Fibroblast of lung (primary cell): ENCODE results near the gene PROCA1. TPM values are rescaled to one million over a fixed set of nuclear protein-coding genes. Genes with fewer than 3 reads are reported as not detected.

ENCODE experiments used
- DNase-seq, 2 donors: peaks; one replicate each; pipeline versions ENCODE4 v3.0.0 to v3.0.0-alpha.2; 2010; ENCODE audit warnings: low read depth in 2 of 2
- H2AFZ ChIP-seq: 2 replicates; pipeline ENCODE4 v1.5.1; 2012; ENCODE audit warnings: low read length, control low read depth, inconsistent platforms
- H3K27ac ChIP-seq: 2 replicates; pipeline ENCODE4 v1.5.1; 2011; ENCODE audit warnings: low read length, control low read depth; ENCODE audit not compliant: insufficient read depth
- H3K27me3 ChIP-seq: 2 replicates; pipeline ENCODE4 v1.5.1; 2011; ENCODE audit warnings: mild to moderate bottlenecking, low read length; ENCODE audit not compliant: control insufficient read depth, insufficient read depth
- H3K36me3 ChIP-seq: 2 replicates; pipeline ENCODE4 v1.5.1; 2011; ENCODE audit warnings: low read length; ENCODE audit not compliant: control insufficient read depth, insufficient read depth
- H3K4me1 ChIP-seq: 2 replicates; pipeline ENCODE4 v1.5.1; 2011; ENCODE audit warnings: low read length; ENCODE audit not compliant: control insufficient read depth, insufficient read depth; ENCODE audit errors: extremely low read depth
- H3K4me2 ChIP-seq: 2 replicates; pipeline ENCODE4 v1.5.1; 2011; ENCODE audit warnings: low read length, control low read depth; ENCODE audit not compliant: insufficient read depth; ENCODE audit errors: extremely low read depth
- H3K4me3 ChIP-seq, 4 experiments: fragments of 200-600 bp in 1 of 4; sonication (generic) in 1 of 4; replicated peaks in 1 of 4; 2 replicates each; pipeline ENCODE4 v1.5.1; 2011 to 2016; ENCODE audit warnings: low read length in 4 of 4, low read depth in 3 of 4, mild to moderate bottlenecking in 3 of 4, control low read depth in 2 of 4, inconsistent platforms in 1 of 4, mixed read lengths in 1 of 4; ENCODE audit not compliant: insufficient read depth in 1 of 4; ENCODE audit errors: control extremely low read depth in 1 of 4
- H3K79me2 ChIP-seq: 2 replicates; pipeline ENCODE4 v1.5.1; 2012; ENCODE audit warnings: mild to moderate bottlenecking, low read length, inconsistent platforms; ENCODE audit not compliant: control insufficient read depth, insufficient read depth
- H3K9ac ChIP-seq: 2 replicates; pipeline ENCODE4 v1.5.1; 2011; ENCODE audit warnings: mild to moderate bottlenecking, low read length, control low read depth; ENCODE audit not compliant: insufficient read depth
- H3K9me3 ChIP-seq: 2 replicates; pipeline ENCODE4 v1.5.1; 2012; ENCODE audit warnings: low read depth, low read length; ENCODE audit not compliant: control insufficient read depth, insufficient read depth
- H4K20me1 ChIP-seq: 2 replicates; pipeline ENCODE4 v1.5.1; 2011; ENCODE audit warnings: low read length; ENCODE audit not compliant: control insufficient read depth, insufficient read depth; ENCODE audit errors: extremely low read depth
- CTCF ChIP-seq, 2 donors: IDR thresholded peaks in 1 of 2; conservative IDR thresholded peaks in 1 of 2; 1 replicate in 1 of 2; 2 replicates in 1 of 2; pipeline ENCODE4 v1.5.1; 2011 to 2012; ENCODE audit warnings: low read length in 2 of 2, control low read depth in 1 of 2, inconsistent platforms in 1 of 2, low read depth in 1 of 2, mild to moderate bottlenecking in 1 of 2
- EZH2 ChIP-seq: IDR thresholded peaks from 2 replicates; pipeline ENCODE4 v1.5.1; 2012; ENCODE audit warnings: low read length, control low read depth, mild to moderate bottlenecking; ENCODE audit errors: missing control alignments
- polyA plus RNA-seq, 2 donors: library from polyadenylated mRNA; depleted of rRNA in 1 of 2; stranded (reverse) in 1 of 2; unstranded in 1 of 2; fragments of >200 nt; gene quantifications; 2 replicates each; pipeline ENCODE4 v1.2.1, GENCODE V29; 2011 to 2012; ENCODE audit warnings: missing spikeins in 1 of 2
- total RNA-seq: library from RNA; depleted of rRNA; stranded (reverse); fragments of >200 nt; gene quantifications from 2 replicates; pipeline ENCODE4 v1.2.1, GENCODE V29; 2014

PROCA1 gene
- total and polyA plus RNA-seq, 2 donors (not counting 1 experiment from before 2014, with no cell fraction given): 0.85 to 2.6 TPM

GRCh38 chr17:28716740-28717577, 5.3 kb upstream of the PROCA1 start:
- DNase-seq: peak; percentile 36 to 48
- peaks cover 46% of the 10 kb centered on the region for H3K79me2 ChIP-seq

GRCh38 chr17:28715217-28715616, 3.5 kb upstream of the PROCA1 start:
- Histone ChIP-seq H3K79me2 (peaks cover 29% of the 10 kb centered on the region), H3K9me3 (no peaks in the 10 kb centered on the region), H3K4me2 (peak overlapping the region; percentile 88), H3K9ac (no peak overlapping the region), H3K36me3 (peaks cover 27% of the 10 kb centered on the region), H3K27me3 (no peaks in the 10 kb centered on the region), H3K4me1 (peaks cover 16% of the 10 kb centered on the region), H3K4me3 (peak overlapping the region in 2 of 4 experiments; percentile 75 to 85), H4K20me1 (no peaks in the 10 kb centered on the region), H3K27ac (no peak overlapping the region), H2AFZ (no peak overlapping the region)
- TF ChIP-seq CTCF (conservative IDR thresholded peaks at IDR 0.05 in 1 of 2, IDR thresholded peaks at IDR 0.05 in 1 of 2; ENCODE audit: low read depth in 1 of 2, low read length in 2 of 2) (no peak), EZH2 (no peak)
- DNase-seq: no peak

More at GRCh38 chr17:28716740-28717577, 5.3 kb upstream of the PROCA1 start:
- peak overlapping the region; percentile 91 for H3K9ac ChIP-seq
- H3K4me1 ChIP-seq: peaks cover 13% of the 10 kb centered on the region
- peak overlapping the region; percentile 88 for H3K27ac ChIP-seq
- H2AFZ ChIP-seq: no peak overlapping the region
- H3K36me3 ChIP-seq: peaks cover 31% of the 10 kb centered on the region
- no peaks in the 10 kb centered on the region for H3K9me3 ChIP-seq
- peak overlapping the region; percentile 75 to 86 (median 84) for H3K4me3 ChIP-seq
- H3K4me2 ChIP-seq: peak overlapping the region; percentile 88
- no peaks in the 10 kb centered on the region for H3K27me3 ChIP-seq
- no peaks in the 10 kb centered on the region for H4K20me1 ChIP-seq
- no peak for TF ChIP-seq CTCF (conservative IDR thresholded peaks at IDR 0.05 in 1 of 2, IDR thresholded peaks at IDR 0.05 in 1 of 2; ENCODE audit: low read depth in 1 of 2, low read length in 2 of 2)
- no peak for TF ChIP-seq EZH2

GRCh38 chr17:28714281-28714680, 2.6 kb upstream of the PROCA1 start:
- no peaks in the 10 kb centered on the region for H3K27me3 ChIP-seq
- H3K9ac ChIP-seq: no peak overlapping the region
- H3K36me3 ChIP-seq: peaks cover 27% of the 10 kb centered on the region
- H3K9me3 ChIP-seq: no peaks in the 10 kb centered on the region
- DNase-seq: no peak
- H3K4me1 ChIP-seq: peaks cover 16% of the 10 kb centered on the region
- no peaks in the 10 kb centered on the region for H4K20me1 ChIP-seq
- no peak overlapping the region for H2AFZ ChIP-seq
- TF ChIP-seq EZH2: no peak
- TF ChIP-seq CTCF (conservative IDR thresholded peaks at IDR 0.05 in 1 of 2, IDR thresholded peaks at IDR 0.05 in 1 of 2; ENCODE audit: low read depth in 1 of 2, low read length in 2 of 2): peak in 1 of 2 donors; percentile 2
- no peak overlapping the region for H3K27ac ChIP-seq
- H3K4me2 ChIP-seq: no peak overlapping the region
- H3K79me2 ChIP-seq: peaks cover 25% of the 10 kb centered on the region
- no peak overlapping the region for H3K4me3 ChIP-seq
